Coronary artery (tissue), 2 donors: ENCODE results near the gene GPR108.
"Not testable (repeated sequence)": the region's sequence is repeated elsewhere in the genome, so short reads cannot be mapped to it uniquely, and the experiment has no call there.

ENCODE experiments used
- DNase-seq: peaks from one replicate; pipeline ENCODE4 v3.0.0-alpha.2; 2017; ENCODE audit warnings: low spot score
- H3K27ac ChIP-seq, 2 donors: fragments of 200-600 bp; sonication (generic); one replicate each; pipeline ENCODE4 v1.5.1; 2016 to 2019
- H3K4me3 ChIP-seq: fragments of 200-600 bp; sonication (generic); 2 replicates; pipeline ENCODE4 v1.5.1; 2016; ENCODE audit warnings: mild to moderate bottlenecking, moderate library complexity
- CTCF ChIP-seq: fragments of 200-600 bp; sonication (generic); IDR thresholded peaks from one replicate; pipeline ENCODE4 v1.5.1; 2019; ENCODE audit warnings: antibody characterized with exemption

The GPR108 gene

GRCh38 chr19:6737284-6737872 lies at the start of gene GPR108:
Gene GPR108 (minus strand): TSS chr19:6737580. CDS start chr19:6737576, 4 bp downstream.
- TF ChIP-seq CTCF: no peak
- Histone ChIP-seq H3K4me3 (peak within 1 kb of the TSS; percentile 96), H3K27ac (peak within 1 kb of the TSS; percentile 97 to 99)
- peak; percentile 100 for DNase-seq

GRCh38 chr19:6779206-6779605 lies 41.8 kb upstream of the GPR108 start:
- no peak for DNase-seq
- TF ChIP-seq CTCF: no peak
- H3K4me3 ChIP-seq: no peak overlapping the region
- H3K27ac ChIP-seq: no peak overlapping the region

GRCh38 chr19:6778386-6778785 lies 41.0 kb upstream of the GPR108 start:
- Histone ChIP-seq H3K4me3 (no peak overlapping the region), H3K27ac (no peak overlapping the region)
- DNase-seq: no peak
- no peak for TF ChIP-seq CTCF

- H3K27ac ChIP-seq: no peak overlapping the region
- H3K4me3 ChIP-seq: no peak overlapping the region
- TF ChIP-seq CTCF: no peak
- DNase-seq: no peak
These were observed 40.1 kb upstream of the GPR108 start for GRCh38 chr19:6777434-6777833.

- TF ChIP-seq CTCF: no peak
These were observed 39.6 kb upstream of the GPR108 start for GRCh38 chr19:6776999-6777398.

GRCh38 chr19:6776045-6776444 lies 38.7 kb upstream of the GPR108 start:
- H3K4me3 ChIP-seq, H3K27ac ChIP-seq, DNase-seq: not testable (repeated sequence)

More at GRCh38 chr19:6776999-6777398, 39.6 kb upstream of the GPR108 start:
- no peak overlapping the region for H3K27ac ChIP-seq
- no peak for DNase-seq
- no peak overlapping the region for H3K4me3 ChIP-seq

GRCh38 chr19:6774821-6775707 lies 37.7 kb upstream of the GPR108 start:
- Histone ChIP-seq H3K4me3 (no peak overlapping the region), H3K27ac (no peak overlapping the region)
- TF ChIP-seq CTCF: no peak
- DNase-seq: no peak
